Activated T-cell treated with anti-CD3 and anti-CD28 coated beads, Interleukin-2, amount 50 U/mL, for 72 hours (primary cell): Measurements from ENCODE around the gene PLEKHA1. TPM values are rescaled to one million over a fixed set of nuclear protein-coding genes. Genes with fewer than 3 reads are reported as not detected.

Experiments
- ATAC-seq, 2 donors: fragments of 150-1000 bp; cut with Tn5 transposase; replicated peaks in 1 of 2; 2 replicates each; pipeline ENCODE4 v1.10.0; 2021; ENCODE audit warnings: moderate library complexity in 2 of 2, mild to moderate bottlenecking in 1 of 2
- DNase-seq, 2 donors: peaks; one replicate each; pipeline ENCODE4 v3.0.0; 2021 to 2022; ENCODE audit warnings: mixed read lengths in 1 of 2
- H3K27ac Mint-ChIP-seq: one replicate; pipeline ENCODE4 v1.8.0; 2022; ENCODE audit warnings: mild to moderate bottlenecking, moderate library complexity, mixed read lengths
- H3K27me3 Mint-ChIP-seq: one replicate; pipeline ENCODE4 v1.8.0; 2022; ENCODE audit warnings: low read depth, mixed read lengths
- H3K36me3 Mint-ChIP-seq, 2 donors: one replicate each; pipeline ENCODE4 v1.8.0; 2022; ENCODE audit warnings: mixed read lengths in 2 of 2, mild to moderate bottlenecking in 1 of 2; ENCODE audit not compliant: insufficient read depth in 2 of 2
- H3K4me1 Mint-ChIP-seq: one replicate; pipeline ENCODE4 v1.8.0; 2022; ENCODE audit warnings: low read depth, mixed read lengths
- H3K4me3 Mint-ChIP-seq, 2 donors: one replicate each; pipeline ENCODE4 v1.8.0; 2022; ENCODE audit warnings: mild to moderate bottlenecking in 2 of 2, mixed read lengths in 2 of 2, moderate library complexity in 2 of 2
- H3K9me3 Mint-ChIP-seq, 2 donors: one replicate each; pipeline ENCODE4 v1.8.0; 2022; ENCODE audit warnings: mixed read lengths in 2 of 2
- total RNA-seq, 2 donors: library from RNA; stranded (reverse); gene quantifications; one replicate each; pipeline ENCODE4 v1.2.3, GENCODE V29; 2022

PLEKHA1 gene
- total RNA-seq, 2 donors from 2014 or later: 8.7 to 14.8 TPM

GRCh38 chr10:122421742-122422141, 47.2 kb downstream of the PLEKHA1 start:
- DNase-seq: no peak
- Mint-ChIP-seq H3K9me3 (no peaks in the 10 kb centered on the region), H3K4me1 (peaks cover 46% of the 10 kb centered on the region), H3K27ac (peak overlapping the region; percentile 22), H3K27me3 (no peaks in the 10 kb centered on the region), H3K4me3 (peak overlapping the region in 1 of 2 donors; percentile 35), H3K36me3 (peaks cover 0 to 12% of the 10 kb centered on the region in 2 donors)
- ATAC-seq: peak in 1 of 2 donors; percentile 51

DNA sequence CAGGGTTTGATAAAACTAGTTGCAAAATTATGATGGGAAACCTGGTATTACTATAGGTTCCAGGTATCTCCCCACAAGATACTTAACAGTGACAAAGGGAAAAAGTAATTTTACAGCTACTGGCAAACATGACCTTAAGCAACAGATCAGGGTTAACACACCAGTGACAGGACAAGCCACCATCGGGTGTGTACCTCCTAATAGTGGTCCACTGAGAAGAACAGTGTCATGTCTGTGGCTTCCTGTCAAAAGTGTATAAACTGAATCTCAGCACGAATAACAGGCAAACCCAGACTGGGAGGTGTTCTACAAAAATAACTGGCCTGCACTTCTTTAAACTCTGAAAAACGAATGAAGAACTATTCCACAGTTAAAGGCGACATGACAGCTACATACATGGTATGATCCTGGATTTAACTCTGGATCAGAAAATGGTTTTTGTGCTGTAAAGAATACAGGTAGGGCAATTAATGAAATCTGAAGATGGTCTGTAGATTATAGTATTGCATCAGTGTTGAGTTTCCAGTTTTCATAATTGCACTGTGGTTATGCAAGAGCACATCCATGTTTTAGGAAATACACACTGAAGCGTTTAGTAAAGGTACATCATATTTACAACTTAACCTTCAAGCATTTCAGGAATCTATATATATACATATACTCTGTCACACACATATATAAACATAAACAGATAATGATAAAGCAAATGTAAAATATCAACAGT, 47.9 kb downstream of the PLEKHA1 start:
- H3K9me3 Mint-ChIP-seq: no peaks in the 10 kb centered on the region
- H3K36me3 Mint-ChIP-seq: peaks cover 0 to 12% of the 10 kb centered on the region in 2 donors
- peak overlapping the region; percentile 48 for H3K27ac Mint-ChIP-seq
- H3K4me1 Mint-ChIP-seq: peaks cover 43% of the 10 kb centered on the region
- H3K27me3 Mint-ChIP-seq: no peaks in the 10 kb centered on the region
- H3K4me3 Mint-ChIP-seq: peak overlapping the region in 1 of 2 donors; percentile 22
- DNase-seq (peak in 1 of 2 donors; percentile 18), ATAC-seq (peak; percentile 50 to 79)

DNA sequence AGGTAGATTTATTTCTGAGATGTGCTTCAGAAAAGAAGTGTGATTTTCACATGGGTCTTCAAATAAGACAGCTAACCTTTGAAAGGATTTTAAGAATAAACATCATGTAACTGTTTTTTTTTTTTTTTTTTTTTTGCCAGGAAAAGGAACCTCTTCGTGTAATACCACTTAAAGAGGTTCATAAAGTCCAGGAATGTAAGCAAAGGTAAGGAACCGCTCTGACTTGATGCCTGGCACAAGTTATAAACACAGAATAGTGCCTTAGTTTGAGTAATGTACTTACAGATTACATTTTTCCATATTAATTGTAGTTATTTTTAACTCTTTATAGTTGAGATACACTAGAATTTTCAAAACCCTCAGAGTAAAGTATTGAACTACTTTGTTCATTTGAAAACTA, 49.6 kb downstream of the PLEKHA1 start:
- DNase-seq (no peak), ATAC-seq (no peak)
- H3K27ac Mint-ChIP-seq: no peak overlapping the region
- H3K4me3 Mint-ChIP-seq: no peak overlapping the region
- peaks cover 0 to 9% of the 10 kb centered on the region in 2 donors for H3K36me3 Mint-ChIP-seq
- no peaks in the 10 kb centered on the region for H3K9me3 Mint-ChIP-seq
- peaks cover 30% of the 10 kb centered on the region for H3K4me1 Mint-ChIP-seq
- H3K27me3 Mint-ChIP-seq: no peaks in the 10 kb centered on the region

DNA sequence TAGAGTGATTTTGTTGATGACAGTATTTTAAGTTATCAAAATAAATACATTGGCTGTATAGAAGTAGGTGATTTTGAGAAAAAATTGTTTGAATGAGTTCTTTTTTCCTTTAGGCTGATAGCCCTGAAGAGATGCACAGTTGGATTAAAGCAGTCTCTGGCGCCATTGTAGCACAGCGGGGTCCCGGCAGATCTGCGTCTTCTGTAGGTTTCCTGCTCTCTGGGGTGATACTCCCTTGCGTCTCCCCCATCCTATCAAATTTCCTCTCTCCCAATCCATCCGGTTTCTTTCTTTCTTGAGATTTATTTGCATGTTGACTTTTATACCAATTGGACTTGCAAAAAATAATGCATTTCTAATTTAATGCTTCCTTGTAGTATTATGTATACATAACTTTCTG, 52.3 kb downstream of the PLEKHA1 start:
- Mint-ChIP-seq H3K27me3 (no peaks in the 10 kb centered on the region), H3K4me1 (peaks cover 15% of the 10 kb centered on the region), H3K9me3 (no peaks in the 10 kb centered on the region), H3K4me3 (no peak overlapping the region), H3K36me3 (peaks cover 0 to 7% of the 10 kb centered on the region in 2 donors), H3K27ac (peak overlapping the region; percentile 11)
- DNase-seq (no peak), ATAC-seq (no peak)

DNA sequence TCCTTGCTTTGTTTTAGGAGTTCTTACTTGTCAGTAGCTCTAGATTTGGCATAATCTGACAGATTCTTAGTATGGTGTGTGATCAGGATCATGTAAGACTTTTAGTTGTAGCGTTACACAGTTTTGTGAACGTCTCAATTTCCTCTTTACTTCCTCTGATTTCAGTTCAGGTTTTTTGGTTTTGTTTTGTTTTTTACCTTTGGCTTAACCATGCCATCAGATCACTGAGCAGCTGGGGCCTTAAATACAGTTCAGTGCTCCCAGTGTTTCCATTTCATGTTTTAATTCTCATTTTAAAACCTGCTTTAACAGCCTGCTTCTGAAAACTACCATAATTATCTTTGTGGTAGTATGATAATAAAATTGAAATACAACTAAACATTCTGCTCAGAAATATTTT, 52.8 kb downstream of the PLEKHA1 start:
- Mint-ChIP-seq H3K9me3 (no peaks in the 10 kb centered on the region), H3K27ac (peak overlapping the region; percentile 11), H3K36me3 (peaks cover 0 to 7% of the 10 kb centered on the region in 2 donors), H3K4me1 (peaks cover 10% of the 10 kb centered on the region), H3K4me3 (no peak overlapping the region), H3K27me3 (no peaks in the 10 kb centered on the region)
- no peak for ATAC-seq
- no peak for DNase-seq

GRCh38 chr10:122435212-122435827, 60.8 kb downstream of the PLEKHA1 start:
- Mint-ChIP-seq H3K27ac (no peak overlapping the region), H3K4me1 (no peaks in the 10 kb centered on the region), H3K27me3 (no peaks in the 10 kb centered on the region), H3K4me3 (no peak overlapping the region), H3K36me3 (no peaks in the 10 kb centered on the region), H3K9me3 (peaks cover 0 to 2% of the 10 kb centered on the region in 2 donors)
- ATAC-seq: no peak
- DNase-seq: no peak

DNA sequence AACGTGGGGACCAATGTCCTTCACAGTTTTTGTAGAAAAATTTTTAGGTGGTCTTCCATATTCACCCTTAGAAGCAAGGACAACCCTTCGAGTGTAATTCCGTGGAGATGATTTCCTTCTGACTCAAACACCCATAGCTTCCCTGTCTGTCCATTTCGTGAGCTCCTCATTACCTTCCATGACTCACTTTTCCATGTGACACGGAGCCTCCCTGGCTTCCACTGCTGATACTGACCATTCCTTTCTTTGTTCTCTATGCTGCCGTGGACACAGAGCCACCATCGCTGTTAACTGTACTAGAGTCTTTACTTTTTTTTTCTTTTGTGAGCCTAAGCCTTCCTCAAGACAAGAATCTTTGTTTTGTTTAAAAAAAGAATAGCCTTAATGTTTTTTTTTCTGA, 67.5 kb downstream of the PLEKHA1 start:
- ATAC-seq: no peak
- peaks cover 11% of the 10 kb centered on the region for H3K27me3 Mint-ChIP-seq

DNA sequence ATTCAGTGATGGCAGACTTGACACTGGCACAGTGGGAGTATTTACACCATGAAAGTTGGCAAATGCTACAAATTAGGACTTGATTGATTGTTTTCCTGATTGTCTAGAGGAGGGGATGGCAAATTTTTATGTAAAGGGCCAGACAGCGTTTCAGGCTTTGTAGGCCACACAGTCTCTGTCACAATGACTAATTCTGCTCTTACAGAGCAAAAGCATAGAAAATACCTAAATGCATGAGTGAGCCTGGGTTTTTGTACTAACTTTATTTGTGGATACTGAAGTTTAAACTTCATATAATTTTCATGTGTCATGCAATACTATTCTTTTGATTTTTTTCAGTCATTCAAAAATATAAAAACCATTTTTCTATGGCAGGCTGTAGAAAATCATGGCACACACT, 71.0 kb downstream of the PLEKHA1 start:
- no peaks in the 10 kb centered on the region for H3K36me3 Mint-ChIP-seq
- H3K9me3 Mint-ChIP-seq: peaks cover 0 to under 1% of the 10 kb centered on the region in 2 donors
- ATAC-seq: no peak
- H3K4me1 Mint-ChIP-seq: no peaks in the 10 kb centered on the region
- peaks cover 20% of the 10 kb centered on the region for H3K27me3 Mint-ChIP-seq
- no peak for DNase-seq
- no peak overlapping the region for H3K27ac Mint-ChIP-seq
- no peak overlapping the region for H3K4me3 Mint-ChIP-seq

More for the DNA sequence above, 67.5 kb downstream of the PLEKHA1 start:
- Mint-ChIP-seq H3K36me3 (no peaks in the 10 kb centered on the region), H3K4me1 (no peaks in the 10 kb centered on the region), H3K27ac (no peak overlapping the region), H3K9me3 (peaks cover 0 to 3% of the 10 kb centered on the region in 2 donors), H3K4me3 (no peak overlapping the region)
- no peak for DNase-seq

DNA sequence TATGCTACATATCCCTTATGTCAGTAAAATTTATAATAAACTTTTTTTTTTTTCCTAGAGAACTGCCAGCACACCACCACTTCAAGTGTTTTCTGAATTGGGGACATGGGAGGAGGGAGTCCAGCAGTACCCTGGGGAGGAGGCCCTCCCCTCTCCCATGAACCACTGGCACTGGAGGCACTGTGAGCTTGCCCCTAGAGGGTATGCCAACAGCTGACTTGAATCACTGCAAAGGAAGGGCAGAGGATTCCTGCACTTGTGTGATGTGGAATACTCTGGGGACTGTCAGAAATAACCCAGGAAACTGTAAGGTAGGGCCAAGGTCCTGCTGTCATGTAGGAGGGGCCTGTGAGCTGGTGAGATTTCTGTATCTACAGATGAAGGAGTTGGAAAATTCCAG, 71.4 kb downstream of the PLEKHA1 start:
- DNase-seq (no peak), ATAC-seq (no peak)
- H3K4me3 Mint-ChIP-seq: no peak overlapping the region
- peaks cover 23% of the 10 kb centered on the region for H3K27me3 Mint-ChIP-seq
- no peaks in the 10 kb centered on the region for H3K4me1 Mint-ChIP-seq
- no peaks in the 10 kb centered on the region for H3K9me3 Mint-ChIP-seq
- H3K36me3 Mint-ChIP-seq: no peaks in the 10 kb centered on the region
- H3K27ac Mint-ChIP-seq: no peak overlapping the region

GRCh38 chr10:122446668-122447423, 72.3 kb downstream of the PLEKHA1 start:
- Mint-ChIP-seq H3K4me1 (no peaks in the 10 kb centered on the region), H3K4me3 (no peak overlapping the region), H3K9me3 (no peaks in the 10 kb centered on the region), H3K27ac (no peak overlapping the region), H3K36me3 (no peaks in the 10 kb centered on the region), H3K27me3 (peaks cover 23% of the 10 kb centered on the region)
- ATAC-seq (no peak), DNase-seq (no peak)

DNA sequence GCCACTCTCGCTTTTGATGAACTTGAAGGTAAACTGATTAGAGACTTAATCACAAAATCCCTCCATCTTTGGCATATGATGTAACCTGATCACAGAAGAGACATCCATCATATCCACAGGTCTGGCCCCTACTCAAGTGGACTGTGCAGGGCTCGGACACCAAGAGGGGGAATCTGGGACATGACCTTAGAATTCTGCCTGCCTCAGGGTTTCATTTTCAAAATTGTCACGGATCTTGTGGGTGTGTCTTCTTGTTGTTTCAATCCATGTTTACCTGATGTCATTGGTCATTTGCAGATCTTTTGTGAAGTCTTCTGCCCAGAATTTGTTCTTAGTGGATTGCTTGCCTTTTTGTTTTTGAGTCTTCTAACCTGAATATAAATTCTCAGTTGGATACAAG, 74.1 kb downstream of the PLEKHA1 start:
- no peak overlapping the region for H3K27ac Mint-ChIP-seq
- ATAC-seq: no peak
- no peak for DNase-seq
- H3K4me3 Mint-ChIP-seq: no peak overlapping the region
- H3K36me3 Mint-ChIP-seq: no peaks in the 10 kb centered on the region
- peaks cover 28% of the 10 kb centered on the region for H3K27me3 Mint-ChIP-seq
- H3K9me3 Mint-ChIP-seq: no peaks in the 10 kb centered on the region
- H3K4me1 Mint-ChIP-seq: no peaks in the 10 kb centered on the region

- no peaks in the 10 kb centered on the region for H3K4me1 Mint-ChIP-seq
- DNase-seq (no peak), ATAC-seq (no peak)
- no peak overlapping the region for H3K27ac Mint-ChIP-seq
- H3K4me3 Mint-ChIP-seq: no peak overlapping the region
- no peaks in the 10 kb centered on the region for H3K9me3 Mint-ChIP-seq
- no peaks in the 10 kb centered on the region for H3K36me3 Mint-ChIP-seq
- peaks cover 29% of the 10 kb centered on the region for H3K27me3 Mint-ChIP-seq
Measured at GRCh38 chr10:122449153-122449552, 74.6 kb downstream of the PLEKHA1 start.

DNA sequence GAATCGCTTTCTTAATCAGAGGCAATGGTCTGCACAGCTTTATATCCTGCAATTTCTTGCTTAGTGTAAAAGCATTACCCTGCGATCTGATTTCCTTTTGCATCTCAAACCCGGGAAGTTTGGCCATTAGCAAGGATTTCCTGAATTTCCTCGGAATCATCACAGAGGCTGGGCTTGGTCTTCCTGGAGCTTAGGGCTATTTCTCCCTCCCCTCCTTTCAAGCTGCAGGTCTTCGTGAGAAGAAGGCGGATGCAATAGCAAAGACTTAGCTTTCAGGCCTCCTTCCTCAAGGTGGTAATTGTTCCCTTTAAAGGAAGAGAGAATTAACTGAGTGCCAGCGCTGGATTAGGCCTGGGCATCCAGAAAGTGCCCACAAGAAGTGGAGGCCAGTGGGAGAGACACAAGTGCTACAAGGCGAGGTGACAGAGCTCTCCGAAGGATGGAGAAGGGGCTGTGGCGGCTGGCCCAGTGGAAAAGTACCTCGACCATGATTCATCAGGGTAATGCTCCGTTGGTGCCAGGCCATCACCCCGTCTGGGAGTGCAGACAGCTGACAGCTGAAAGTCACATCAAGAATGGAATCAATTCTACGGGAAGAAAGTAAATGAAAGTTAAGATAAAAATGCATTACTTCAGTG, 76.0 kb downstream of the PLEKHA1 start:
- H3K9me3 Mint-ChIP-seq: no peaks in the 10 kb centered on the region
- DNase-seq (no peak), ATAC-seq (no peak)
- H3K27me3 Mint-ChIP-seq: peaks cover 22% of the 10 kb centered on the region
- no peaks in the 10 kb centered on the region for H3K4me1 Mint-ChIP-seq
- H3K27ac Mint-ChIP-seq: no peak overlapping the region
- H3K36me3 Mint-ChIP-seq: no peaks in the 10 kb centered on the region
- H3K4me3 Mint-ChIP-seq: no peak overlapping the region
